Fibroblast of the aortic adventitia (primary cell): ENCODE results near the gene GPC1. TPM values are rescaled to one million over a fixed set of nuclear protein-coding genes. Genes with fewer than 3 reads are reported as not detected.

Source experiments
- DNase-seq: peaks from one replicate; pipeline ENCODE4 v3.0.0-alpha.2; 2010; ENCODE audit warnings: low read depth
- H3K4me3 ChIP-seq: 2 replicates; pipeline ENCODE4 v1.5.1; 2011; ENCODE audit warnings: low read depth, mild to moderate bottlenecking, control low read depth, low read length, moderate library complexity
- total RNA-seq: library from RNA; depleted of rRNA; stranded (reverse); fragments of >200 nt; gene quantifications from 2 replicates; pipeline ENCODE4 v1.2.3, GENCODE V29; 2012; ENCODE audit warnings: low replicate concordance
- TF ChIP-seq, protein P1 (sequence below): IDR thresholded peaks from 2 replicates; pipeline ENCODE4 v1.5.1; 2011; ENCODE audit warnings: mild to moderate bottlenecking, low read length, control low read depth, inconsistent platforms; ENCODE audit not compliant: insufficient read depth

Gene GPC1
- total RNA-seq, 1 donor = 44.7 TPM

DNA sequence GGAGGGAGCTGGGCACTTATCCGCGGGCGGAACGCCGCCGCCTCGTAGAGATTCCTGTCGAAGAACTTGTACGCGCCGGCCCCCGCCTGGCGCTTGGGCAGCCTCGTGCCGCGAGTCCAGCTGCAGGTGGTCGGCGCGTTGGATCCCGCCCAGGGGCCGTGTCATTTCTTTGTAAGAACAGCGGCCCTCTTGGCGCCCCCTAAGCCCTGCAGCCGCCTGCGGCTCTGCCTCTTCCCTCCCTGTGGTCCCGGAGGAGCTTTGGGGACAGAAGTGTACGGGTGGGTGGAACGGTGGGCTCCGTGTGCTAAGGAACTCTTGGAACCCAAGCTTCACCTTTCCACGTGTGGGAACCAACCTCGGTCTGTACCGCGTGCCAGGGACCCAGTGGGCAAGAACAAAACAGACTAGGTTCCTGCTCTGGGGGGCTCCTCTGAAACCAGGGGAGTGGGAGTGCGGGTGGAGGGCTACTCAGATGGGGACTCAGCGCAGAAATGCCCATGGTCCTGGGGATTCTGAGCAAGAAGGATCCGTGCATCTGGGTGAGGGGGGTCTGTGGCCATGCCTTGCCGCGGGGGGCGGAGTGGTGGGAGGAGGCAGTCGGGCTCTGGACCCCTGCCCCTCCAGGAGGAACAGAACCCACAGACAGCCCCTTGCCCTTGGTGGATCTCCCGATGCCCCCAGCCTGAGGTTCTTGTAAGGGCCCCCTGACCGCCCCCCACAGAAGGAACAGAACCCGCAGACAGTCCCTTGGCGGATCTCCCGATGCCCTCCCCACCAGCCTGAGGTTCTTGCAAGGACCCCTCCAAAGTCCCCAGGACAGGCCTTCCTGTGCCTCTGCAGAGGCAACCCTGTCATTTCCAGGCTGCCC, 1.5 kb downstream of the GPC1 start:
- TF ChIP-seq, protein P1, sequence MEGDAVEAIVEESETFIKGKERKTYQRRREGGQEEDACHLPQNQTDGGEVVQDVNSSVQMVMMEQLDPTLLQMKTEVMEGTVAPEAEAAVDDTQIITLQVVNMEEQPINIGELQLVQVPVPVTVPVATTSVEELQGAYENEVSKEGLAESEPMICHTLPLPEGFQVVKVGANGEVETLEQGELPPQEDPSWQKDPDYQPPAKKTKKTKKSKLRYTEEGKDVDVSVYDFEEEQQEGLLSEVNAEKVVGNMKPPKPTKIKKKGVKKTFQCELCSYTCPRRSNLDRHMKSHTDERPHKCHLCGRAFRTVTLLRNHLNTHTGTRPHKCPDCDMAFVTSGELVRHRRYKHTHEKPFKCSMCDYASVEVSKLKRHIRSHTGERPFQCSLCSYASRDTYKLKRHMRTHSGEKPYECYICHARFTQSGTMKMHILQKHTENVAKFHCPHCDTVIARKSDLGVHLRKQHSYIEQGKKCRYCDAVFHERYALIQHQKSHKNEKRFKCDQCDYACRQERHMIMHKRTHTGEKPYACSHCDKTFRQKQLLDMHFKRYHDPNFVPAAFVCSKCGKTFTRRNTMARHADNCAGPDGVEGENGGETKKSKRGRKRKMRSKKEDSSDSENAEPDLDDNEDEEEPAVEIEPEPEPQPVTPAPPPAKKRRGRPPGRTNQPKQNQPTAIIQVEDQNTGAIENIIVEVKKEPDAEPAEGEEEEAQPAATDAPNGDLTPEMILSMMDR = no peak
- H3K4me3 ChIP-seq = peak overlapping the region; percentile 75
- peak; percentile 17 for DNase-seq

DNA sequence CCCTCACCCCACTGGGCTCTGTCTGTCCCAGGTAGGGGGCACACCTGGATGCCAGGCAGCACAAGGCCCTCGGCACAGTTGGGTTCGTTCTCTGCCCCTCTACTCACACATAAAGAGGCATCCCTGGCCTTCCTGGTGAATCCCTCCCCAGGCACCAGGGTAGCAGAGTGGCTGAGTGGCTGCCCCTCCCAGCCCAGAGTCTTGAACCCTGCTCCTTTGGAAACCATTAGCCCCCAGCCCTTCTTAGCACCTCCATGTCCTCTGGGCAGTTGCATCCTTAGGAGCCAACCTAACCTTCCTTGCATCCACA, 2.0 kb downstream of the GPC1 start:
- no peak for DNase-seq
- H3K4me3 ChIP-seq = peak overlapping the region; percentile 75
- TF ChIP-seq, protein P1 = no peak

DNA sequence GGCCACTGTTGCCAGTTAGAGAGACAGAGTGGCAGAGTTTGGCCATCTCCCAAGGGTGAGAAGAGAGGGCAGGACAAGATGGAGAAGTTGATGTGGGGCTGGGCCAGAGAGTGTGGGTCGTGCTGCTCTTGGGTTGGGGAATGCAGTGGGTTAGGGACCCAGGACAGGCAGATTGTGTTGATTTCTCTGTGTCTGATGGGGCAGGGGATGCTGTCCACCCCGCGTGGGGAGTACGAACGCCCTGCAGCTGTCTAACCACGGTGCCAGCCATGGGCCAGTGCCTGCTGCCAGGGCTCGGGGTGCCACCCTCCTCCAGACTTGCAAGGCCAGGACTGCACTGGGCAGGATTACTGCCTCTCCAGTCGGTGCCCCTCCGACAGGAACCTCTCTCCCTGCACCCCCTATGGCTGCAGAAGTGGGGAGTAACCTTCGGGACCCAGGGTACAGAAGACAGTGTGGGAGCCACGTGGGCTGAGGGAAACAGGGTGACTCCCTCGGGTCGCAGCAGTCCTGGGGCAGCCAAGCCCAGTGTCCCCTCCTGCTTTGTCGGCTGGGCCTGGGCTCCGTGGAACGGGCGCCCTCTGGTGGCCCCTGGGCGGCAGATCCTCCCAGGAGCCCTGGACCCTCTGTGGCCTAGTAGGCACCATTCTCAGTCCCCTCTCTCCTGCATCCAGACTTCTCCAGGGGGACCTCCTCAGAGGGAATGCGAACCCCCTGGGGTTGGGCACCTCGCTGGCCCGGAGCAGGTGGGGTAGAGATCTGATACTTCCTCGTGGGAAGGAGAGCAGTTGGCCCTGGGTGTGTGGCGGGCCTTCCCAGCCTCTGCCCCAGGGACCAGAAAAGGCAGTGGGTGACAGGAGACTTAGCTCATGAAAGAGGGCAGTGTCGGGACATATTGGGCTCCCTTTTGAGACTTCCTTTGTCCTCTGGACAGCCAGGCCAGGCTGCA, 2.7 kb downstream of the GPC1 start:
- peak overlapping the region; percentile 75 for H3K4me3 ChIP-seq
- TF ChIP-seq, protein P1 = peak; percentile 96
- DNase-seq = peak; percentile 61

DNA sequence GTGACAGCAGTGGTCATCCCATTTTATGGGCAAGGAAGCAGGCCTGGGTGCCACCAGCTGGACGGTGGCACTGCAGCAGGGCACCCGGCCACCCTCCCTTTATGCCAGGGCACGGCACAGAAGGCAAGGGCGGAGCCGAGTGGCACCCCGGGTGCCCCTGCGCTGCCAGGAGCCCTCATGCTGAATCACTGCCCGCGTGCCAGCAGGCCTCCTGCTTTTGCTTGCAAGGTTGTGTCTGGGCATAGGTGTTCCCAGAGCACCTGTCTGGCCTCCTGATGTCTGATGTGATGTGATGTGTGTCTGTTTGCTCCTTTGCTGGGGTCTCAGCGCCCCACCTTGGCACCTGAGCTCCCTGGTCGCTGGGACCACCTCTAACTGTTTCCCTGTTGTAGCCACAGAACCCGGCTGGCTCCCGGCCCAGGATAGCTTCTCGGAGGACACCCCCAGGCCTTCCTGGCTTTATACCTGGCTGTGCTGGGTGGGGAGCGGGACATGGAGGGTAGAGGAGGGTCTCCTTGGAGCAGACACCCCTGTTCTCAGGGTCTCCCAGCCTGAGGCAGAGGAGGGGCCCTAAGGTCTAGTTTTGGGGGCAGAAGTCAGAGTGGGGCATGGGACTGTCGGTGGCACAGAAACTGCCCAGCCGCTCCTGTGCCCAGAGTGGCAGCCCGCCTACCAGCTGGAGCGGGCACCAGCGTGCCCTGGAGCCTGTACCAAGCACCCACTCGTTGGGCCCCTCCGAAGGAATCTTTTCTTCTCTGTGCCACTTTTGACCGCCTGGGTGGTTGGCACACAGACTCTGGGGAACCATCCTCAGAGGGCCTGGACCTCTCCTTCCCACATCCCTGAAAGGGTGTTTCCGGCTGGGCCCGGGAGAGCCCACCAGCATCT, 3.6 kb downstream of the GPC1 start:
- TF ChIP-seq, protein P1 = no peak
- no peak for DNase-seq
- no peak overlapping the region for H3K4me3 ChIP-seq

DNA sequence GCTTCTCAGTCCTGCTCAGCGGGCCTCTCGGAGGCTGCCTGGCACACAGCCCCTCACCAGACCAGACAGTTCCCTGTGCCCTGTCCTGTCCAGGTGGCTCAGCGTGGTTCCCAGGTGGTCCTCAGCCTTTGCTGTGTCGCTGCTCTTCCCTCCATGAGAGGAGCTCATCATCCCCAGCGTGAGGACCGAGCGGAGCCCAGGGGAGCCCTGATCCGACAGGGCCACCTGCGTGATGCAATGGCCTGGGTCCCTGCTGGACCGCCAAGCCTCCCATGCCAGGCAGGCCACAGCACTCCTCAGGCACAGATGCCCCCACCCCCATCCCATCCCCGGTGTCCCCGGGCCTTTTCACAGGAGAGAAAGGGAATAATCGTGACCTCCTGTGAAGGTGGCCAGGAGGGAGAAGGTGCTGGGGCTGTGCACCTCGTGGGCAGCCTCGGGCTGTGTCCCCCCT, 4.3 kb downstream of the GPC1 start:
- TF ChIP-seq, protein P1 = no peak

DNA sequence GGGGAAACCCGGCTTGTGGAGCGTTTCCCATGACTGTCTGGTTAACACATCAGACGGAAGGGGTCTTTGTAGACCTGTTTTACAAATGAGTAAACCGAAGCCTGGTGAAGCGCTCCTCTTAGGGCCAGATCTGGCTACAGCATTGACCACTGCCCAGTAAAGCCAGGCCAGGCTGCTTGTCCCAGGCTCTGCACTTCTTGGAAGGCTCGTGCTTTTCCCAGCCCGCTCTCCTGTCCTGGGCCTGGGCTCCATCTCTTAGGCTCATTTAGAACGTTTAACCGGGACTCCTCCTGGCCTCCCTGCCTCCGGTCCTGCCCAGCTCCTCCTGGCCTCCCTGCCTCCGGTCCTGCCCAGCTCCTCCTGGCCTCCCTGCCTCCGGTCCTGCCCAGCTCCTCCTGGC, 4.8 kb downstream of the GPC1 start:
- no peak overlapping the region for H3K4me3 ChIP-seq
- no peak for DNase-seq
- TF ChIP-seq, protein P1 = no peak

More for the DNA sequence above, 4.3 kb downstream of the GPC1 start:
- no peak overlapping the region for H3K4me3 ChIP-seq
- no peak for DNase-seq
